Keratinocyte (primary cell): Measurements from ENCODE around the gene CTTN. TPM values are rescaled to one million over a fixed set of nuclear protein-coding genes. Genes with fewer than 3 reads are reported as not detected.

ENCODE experiments used
- DNase-seq: peaks from one replicate; pipeline ENCODE4 v3.0.0-alpha.2; 2011; ENCODE audit warnings: low read depth, missing footprints, low spot score
- FAIRE-seq: peaks from 2 replicates; lab custom pipeline; 2011; peaks lifted over from hg19 to GRCh38; lab: Jason Lieb, UNC
- H2AFZ ChIP-seq: 2 replicates; pipeline ENCODE4 v1.6.0; 2012; ENCODE audit warnings: low read length, control low read depth, inconsistent platforms; ENCODE audit not compliant: control insufficient read depth
- H3K27ac ChIP-seq: 2 replicates; pipeline ENCODE4 v1.5.1; 2011; ENCODE audit warnings: low read length; ENCODE audit not compliant: control insufficient read depth, insufficient read depth
- H3K27me3 ChIP-seq: 3 replicates; pipeline ENCODE4 v1.6.0; 2011; ENCODE audit warnings: low read length; ENCODE audit not compliant: control insufficient read depth, insufficient read depth; ENCODE audit errors: extremely low read depth
- H3K36me3 ChIP-seq, 2 experiments: 2 replicates in 1 of 2; 3 replicates in 1 of 2; pipeline ENCODE4 v1.5.1; 2011; ENCODE audit warnings: low read length in 2 of 2, mild to moderate bottlenecking in 1 of 2; ENCODE audit not compliant: control insufficient read depth in 2 of 2, insufficient read depth in 2 of 2; ENCODE audit errors: extremely low read depth in 1 of 2
- H3K4me1 ChIP-seq: 3 replicates; pipeline ENCODE4 v1.5.1; 2011; ENCODE audit warnings: low read length; ENCODE audit not compliant: control insufficient read depth, insufficient read depth; ENCODE audit errors: extremely low read depth
- H3K4me2 ChIP-seq: 3 replicates; pipeline ENCODE4 v1.6.0; 2011; ENCODE audit warnings: low read depth, low read length; ENCODE audit not compliant: control insufficient read depth, insufficient read depth; ENCODE audit errors: extremely low read depth
- H3K4me3 ChIP-seq, 3 experiments: fragments of 200-600 bp in 1 of 3; sonication (generic) in 1 of 3; 2 replicates in 2 of 3; 3 replicates in 1 of 3; pipeline ENCODE4 v1.5.1; 2011 to 2016; ENCODE audit warnings: low read length in 3 of 3, mild to moderate bottlenecking in 3 of 3, control low read depth in 2 of 3, inconsistent platforms in 1 of 3, low read depth in 1 of 3, mixed read lengths in 1 of 3, mixed run types in 1 of 3, moderate library complexity in 1 of 3; ENCODE audit not compliant: control insufficient read depth in 2 of 3, insufficient read depth in 2 of 3; ENCODE audit errors: extremely low read depth in 1 of 3
- H3K79me2 ChIP-seq: 2 replicates; pipeline ENCODE4 v1.6.0; 2012; ENCODE audit warnings: low read length; ENCODE audit not compliant: control insufficient read depth, insufficient read depth
- H3K9ac ChIP-seq: 3 replicates; pipeline ENCODE4 v1.6.0; 2011; ENCODE audit warnings: low read length; ENCODE audit not compliant: control insufficient read depth, insufficient read depth; ENCODE audit errors: extremely low read depth
- H3K9me1 ChIP-seq: 3 replicates; pipeline ENCODE4 v1.6.0; 2011; ENCODE audit warnings: low read length; ENCODE audit not compliant: control insufficient read depth, insufficient read depth; ENCODE audit errors: extremely low read depth
- H3K9me3 ChIP-seq: 2 replicates; pipeline ENCODE4 v1.5.1; 2012; ENCODE audit warnings: low read depth, low read length; ENCODE audit not compliant: control insufficient read depth
- H4K20me1 ChIP-seq: 3 replicates; pipeline ENCODE4 v1.6.0; 2011; ENCODE audit warnings: low read length; ENCODE audit not compliant: control insufficient read depth, insufficient read depth; ENCODE audit errors: extremely low read depth
- CTCF ChIP-seq, 3 experiments: IDR thresholded peaks in 1 of 3; conservative IDR thresholded peaks in 1 of 3; optimal IDR thresholded peaks in 1 of 3; 2 replicates in 2 of 3; 3 replicates in 1 of 3; pipeline versions ENCODE3 to v1.5.1; 2011; ENCODE audit warnings: low read length in 3 of 3, mild to moderate bottlenecking in 3 of 3, moderate library complexity in 2 of 3, control low read depth in 1 of 3, inconsistent platforms in 1 of 3; ENCODE audit not compliant: insufficient read depth in 2 of 3; ENCODE audit errors: extremely low read depth in 1 of 3
- EZH2 ChIP-seq: IDR thresholded peaks from one replicate; pipeline ENCODE4 v1.6.1; 2012; ENCODE audit warnings: inconsistent platforms, mild to moderate bottlenecking, low read length, moderate library complexity
- dilution Hi-C: fragments of 300-500 bp; cut with MboI; formaldehyde crosslinking; loops from one replicate; pipeline ENCODE4 v1.7.0; 2020; ENCODE audit warnings: low sequenced_read_pairs; ENCODE audit not compliant: extremely low pct_ligation_motif_present
- polyA plus RNA-seq, 5 experiments: library from polyadenylated mRNA; depleted of rRNA in 3 of 5; stranded (reverse) in 3 of 5; stranded (forward) in 1 of 5; unstranded in 1 of 5; fragments of >200 nt; gene quantifications; 1 replicate in 1 of 5; 2 replicates in 3 of 5; 3 replicates in 1 of 5; pipeline versions ENCODE4 v1.2.1 to v1.2.3, GENCODE V29; 2011 to 2012; ENCODE audit warnings: missing spikeins in 2 of 5, low read depth in 1 of 5, low replicate concordance in 1 of 5

The CTTN gene
- polyA plus RNA-seq, 1 donor (not counting 4 experiments of a cell fraction or from before 2014, with no cell fraction given), result 184 TPM

- Histone ChIP-seq H4K20me1 (no peaks in the 10 kb centered on the region), H3K27me3 (no peaks in the 10 kb centered on the region), H3K36me3 (no peaks in the 10 kb centered on the region), H3K27ac (no peak overlapping the region), H2AFZ (no peak overlapping the region), H3K9ac (no peak overlapping the region), H3K4me1 (no peaks in the 10 kb centered on the region), H3K4me3 (no peak overlapping the region), H3K79me2 (no peaks in the 10 kb centered on the region), H3K9me3 (peaks cover 7% of the 10 kb centered on the region), H3K4me2 (no peak overlapping the region), H3K9me1 (no peaks in the 10 kb centered on the region)
- TF ChIP-seq EZH2 (no peak), CTCF (optimal IDR thresholded peaks at IDR 0.05 in 1 of 3, IDR thresholded peaks at IDR 0.05 in 1 of 3, conservative IDR thresholded peaks at IDR 0.05 in 1 of 3; ENCODE audit: extremely low read depth in 1 of 3, insufficient read depth in 2 of 3, low read length in 3 of 3) (peak in 2 of 3 experiments; percentile 27 to 31)
- FAIRE-seq, result no peak
- DNase-seq, result no peak
- dilution Hi-C loops, result no loop called here
Measured at GRCh38 chr11:70483077-70483861, 84.9 kb downstream of the CTTN start.

- no peak for DNase-seq
- dilution Hi-C loops, result no loop called here
- Histone ChIP-seq H3K4me2 (no peak overlapping the region), H3K27ac (no peak overlapping the region), H3K4me3 (no peak overlapping the region), H3K79me2 (no peaks in the 10 kb centered on the region), H3K4me1 (no peaks in the 10 kb centered on the region), H3K27me3 (no peaks in the 10 kb centered on the region), H2AFZ (no peak overlapping the region), H3K9me1 (no peaks in the 10 kb centered on the region), H3K9ac (no peak overlapping the region), H3K36me3 (no peaks in the 10 kb centered on the region), H3K9me3 (peaks cover 7% of the 10 kb centered on the region), H4K20me1 (no peaks in the 10 kb centered on the region)
- no peak for FAIRE-seq
- no peak for TF ChIP-seq CTCF (optimal IDR thresholded peaks at IDR 0.05 in 1 of 3, IDR thresholded peaks at IDR 0.05 in 1 of 3, conservative IDR thresholded peaks at IDR 0.05 in 1 of 3; ENCODE audit: extremely low read depth in 1 of 3, insufficient read depth in 2 of 3, low read length in 3 of 3)
- TF ChIP-seq EZH2, result no peak
Measured at GRCh38 chr11:70483917-70484316, 85.6 kb downstream of the CTTN start.
